ENCODE measurements around the gene LAMTOR2.

GRCh38 chr1:156083800-156084790, 29.5 kb downstream of the LAMTOR2 start:
- no peak for TF ChIP-seq RAD51 (IDR thresholded peaks at IDR 0.05; ENCODE audit: borderline replicate concordance, low read depth)
- TF ChIP-seq SRSF9 (IDR thresholded peaks at IDR 0.05; ENCODE audit: borderline replicate concordance, low read depth, low read length), result no peak
- TF ChIP-seq CTCF (IDR thresholded peaks at IDR 0.05 in 2 of 3, conservative IDR thresholded peaks at IDR 0.05 in 1 of 3; ENCODE audit: insufficient read depth in 2 of 3, low read depth in 1 of 3, low read length in 3 of 3), result no peak
- TF ChIP-seq, protein P1, sequence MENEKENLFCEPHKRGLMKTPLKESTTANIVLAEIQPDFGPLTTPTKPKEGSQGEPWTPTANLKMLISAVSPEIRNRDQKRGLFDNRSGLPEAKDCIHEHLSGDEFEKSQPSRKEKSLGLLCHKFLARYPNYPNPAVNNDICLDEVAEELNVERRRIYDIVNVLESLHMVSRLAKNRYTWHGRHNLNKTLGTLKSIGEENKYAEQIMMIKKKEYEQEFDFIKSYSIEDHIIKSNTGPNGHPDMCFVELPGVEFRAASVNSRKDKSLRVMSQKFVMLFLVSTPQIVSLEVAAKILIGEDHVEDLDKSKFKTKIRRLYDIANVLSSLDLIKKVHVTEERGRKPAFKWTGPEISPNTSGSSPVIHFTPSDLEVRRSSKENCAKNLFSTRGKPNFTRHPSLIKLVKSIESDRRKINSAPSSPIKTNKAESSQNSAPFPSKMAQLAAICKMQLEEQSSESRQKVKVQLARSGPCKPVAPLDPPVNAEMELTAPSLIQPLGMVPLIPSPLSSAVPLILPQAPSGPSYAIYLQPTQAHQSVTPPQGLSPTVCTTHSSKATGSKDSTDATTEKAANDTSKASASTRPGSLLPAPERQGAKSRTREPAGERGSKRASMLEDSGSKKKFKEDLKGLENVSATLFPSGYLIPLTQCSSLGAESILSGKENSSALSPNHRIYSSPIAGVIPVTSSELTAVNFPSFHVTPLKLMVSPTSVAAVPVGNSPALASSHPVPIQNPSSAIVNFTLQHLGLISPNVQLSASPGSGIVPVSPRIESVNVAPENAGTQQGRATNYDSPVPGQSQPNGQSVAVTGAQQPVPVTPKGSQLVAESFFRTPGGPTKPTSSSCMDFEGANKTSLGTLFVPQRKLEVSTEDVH (IDR thresholded peaks at IDR 0.05; ENCODE audit: low read depth, partially characterized antibody), result no peak
- no peak for TF ChIP-seq SIN3B (IDR thresholded peaks at IDR 0.05; ENCODE audit: low read depth)
- no peak for TF ChIP-seq POLR2AphosphoS2 (IDR thresholded peaks at IDR 0.05; ENCODE audit: low read length)
- TF ChIP-seq SIX5 (IDR thresholded peaks at IDR 0.05; ENCODE audit: borderline replicate concordance in 1 of 2, insufficient read depth in 1 of 2, low read depth in 1 of 2, low read length in 2 of 2), result no peak
- no peak for TF ChIP-seq STAT5B (CRISPR knock-in tag; IDR thresholded peaks at IDR 0.05)
- TF ChIP-seq CAMTA2 (CRISPR knock-in tag; conservative IDR thresholded peaks at IDR 0.05), result no peak
- no peak for TF ChIP-seq ZNF41 (CRISPR knock-in tag; conservative IDR thresholded peaks at IDR 0.05)
- no peak for TF ChIP-seq ZNF274 (IDR thresholded peaks at IDR 0.05; ENCODE audit: borderline replicate concordance, low read depth, low read length)
- no peak for TF ChIP-seq ZBTB1 (CRISPR knock-in tag; IDR thresholded peaks at IDR 0.05; ENCODE audit: borderline replicate concordance, low read depth)
